Measurements from ENCODE around the gene NR2F1-AS1.

The NR2F1-AS1 gene

DNA sequence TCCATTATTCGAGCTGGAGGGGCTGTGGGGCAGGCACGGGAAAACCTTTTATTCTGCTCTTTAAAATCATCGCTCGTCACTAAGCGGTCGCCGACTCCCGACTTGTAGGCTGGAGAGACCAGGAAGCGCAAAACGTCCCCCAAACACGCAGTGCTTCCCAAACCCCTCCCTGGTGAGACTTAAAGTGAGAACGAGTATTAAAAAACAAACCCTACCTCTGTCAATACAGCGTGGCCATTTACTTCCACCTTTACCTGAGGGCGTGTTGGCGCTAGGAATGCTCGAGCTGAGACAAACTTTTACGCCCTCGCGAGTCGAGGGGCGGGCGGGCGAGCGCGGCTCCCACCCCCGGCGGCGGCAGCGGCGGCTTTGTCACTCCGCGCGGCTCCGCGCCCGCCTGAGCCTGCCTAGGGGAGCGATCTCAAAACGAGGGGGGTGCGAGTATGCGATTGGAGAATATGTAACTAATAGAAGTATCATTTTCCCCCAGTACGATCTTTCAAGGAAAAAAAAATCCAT lies at the start of gene NR2F1-AS1:
NR2F1-AS1 (minus strand) TSS at position 293 of the 519 bp plus-strand sequence.
- no peak for DNase-seq

DNA sequence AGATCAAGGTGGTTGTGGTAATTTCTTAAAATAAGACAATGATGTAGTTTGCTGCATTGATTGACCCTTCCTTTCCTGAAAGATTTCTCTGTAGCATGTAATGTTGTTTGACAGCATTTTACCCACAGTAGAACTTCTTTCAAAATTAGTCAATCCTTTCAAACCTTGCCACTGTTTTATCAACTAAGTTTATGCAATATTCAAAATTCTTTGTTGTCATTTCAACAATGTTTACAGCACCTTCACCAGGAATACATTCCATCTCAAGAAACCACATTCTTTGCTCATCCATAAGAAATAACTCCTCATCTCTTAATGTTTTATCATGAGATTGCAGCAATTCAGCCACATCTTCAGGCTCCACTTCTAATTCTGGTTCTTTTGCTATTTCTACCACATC lies 45.8 kb upstream of the NR2F1-AS1 start:
- no peak for DNase-seq

DNA sequence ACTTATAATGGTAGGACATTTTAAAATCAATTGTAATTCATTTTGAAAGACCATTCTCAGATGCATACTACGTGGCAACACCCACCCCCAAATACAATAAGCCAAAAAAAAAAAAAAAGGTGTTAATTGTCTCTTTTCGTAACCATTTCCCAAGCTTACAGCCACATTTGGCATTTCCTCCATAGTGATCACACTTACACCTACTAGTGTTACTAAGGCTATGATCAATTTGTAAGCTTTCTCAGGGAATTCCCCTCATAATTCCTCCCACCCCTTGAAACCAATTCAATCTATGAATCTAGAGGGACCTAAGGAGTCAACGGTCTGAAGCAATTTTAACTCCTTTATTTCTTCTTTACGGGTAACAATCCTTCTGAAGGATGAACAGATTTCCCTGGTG lies 42.1 kb upstream of the NR2F1-AS1 start:
- DNase-seq, result no peak

DNA sequence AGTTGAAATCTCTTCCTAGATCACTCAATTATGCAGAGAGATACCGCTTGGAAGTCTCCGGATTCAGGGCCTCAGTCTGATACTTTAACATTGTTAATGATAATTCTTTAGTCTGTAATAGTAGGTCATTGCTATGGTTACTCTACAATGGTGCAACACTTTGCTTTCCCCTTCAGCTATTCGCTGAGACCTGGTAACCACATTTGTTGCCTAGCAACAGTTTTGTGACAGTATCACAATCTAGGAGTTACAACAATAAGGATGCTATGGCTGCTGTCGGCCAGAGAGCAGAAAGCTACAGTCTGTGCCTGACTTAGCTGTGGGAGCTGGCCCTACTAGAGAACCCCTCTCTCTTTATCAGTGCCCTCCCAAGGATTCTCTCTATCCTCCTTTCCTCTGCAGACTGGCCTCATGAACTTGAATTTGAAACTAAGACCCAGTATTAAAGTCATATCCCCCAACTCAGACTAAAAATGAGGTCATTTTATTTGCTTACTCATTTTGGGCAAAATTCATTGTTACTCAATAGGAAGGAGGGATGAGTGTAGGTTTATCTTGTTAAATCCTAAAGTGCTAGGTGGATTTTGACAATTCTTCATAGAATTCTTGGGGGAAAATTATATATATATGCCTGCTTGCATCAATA lies 41.3 kb upstream of the NR2F1-AS1 start:
- DNase-seq, result peak; percentile 22

DNA sequence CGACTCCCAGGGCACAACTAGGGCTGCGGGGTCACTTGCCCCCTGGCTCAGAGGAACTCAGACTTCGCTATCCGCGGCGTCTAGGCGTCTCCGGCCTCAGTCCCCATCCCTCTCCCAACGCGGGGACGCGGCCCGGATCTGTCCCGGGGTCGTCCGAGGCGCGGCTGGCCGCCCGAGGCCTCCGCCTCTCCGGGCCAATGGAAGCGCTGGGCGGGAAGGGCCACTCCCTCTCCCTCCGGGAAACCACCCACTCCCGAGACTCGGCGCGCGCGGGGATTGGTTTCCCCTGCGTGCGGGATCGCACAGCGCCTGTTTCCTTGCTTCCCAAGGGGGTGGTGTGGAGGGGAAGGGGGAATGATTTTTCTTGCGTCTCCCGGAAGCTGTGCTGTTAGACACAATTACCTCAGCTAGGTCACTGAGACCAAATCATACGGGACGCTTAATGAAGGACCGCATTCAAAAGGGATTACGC lies 40.3 kb upstream of the NR2F1-AS1 start:
- DNase-seq, result no peak

DNA sequence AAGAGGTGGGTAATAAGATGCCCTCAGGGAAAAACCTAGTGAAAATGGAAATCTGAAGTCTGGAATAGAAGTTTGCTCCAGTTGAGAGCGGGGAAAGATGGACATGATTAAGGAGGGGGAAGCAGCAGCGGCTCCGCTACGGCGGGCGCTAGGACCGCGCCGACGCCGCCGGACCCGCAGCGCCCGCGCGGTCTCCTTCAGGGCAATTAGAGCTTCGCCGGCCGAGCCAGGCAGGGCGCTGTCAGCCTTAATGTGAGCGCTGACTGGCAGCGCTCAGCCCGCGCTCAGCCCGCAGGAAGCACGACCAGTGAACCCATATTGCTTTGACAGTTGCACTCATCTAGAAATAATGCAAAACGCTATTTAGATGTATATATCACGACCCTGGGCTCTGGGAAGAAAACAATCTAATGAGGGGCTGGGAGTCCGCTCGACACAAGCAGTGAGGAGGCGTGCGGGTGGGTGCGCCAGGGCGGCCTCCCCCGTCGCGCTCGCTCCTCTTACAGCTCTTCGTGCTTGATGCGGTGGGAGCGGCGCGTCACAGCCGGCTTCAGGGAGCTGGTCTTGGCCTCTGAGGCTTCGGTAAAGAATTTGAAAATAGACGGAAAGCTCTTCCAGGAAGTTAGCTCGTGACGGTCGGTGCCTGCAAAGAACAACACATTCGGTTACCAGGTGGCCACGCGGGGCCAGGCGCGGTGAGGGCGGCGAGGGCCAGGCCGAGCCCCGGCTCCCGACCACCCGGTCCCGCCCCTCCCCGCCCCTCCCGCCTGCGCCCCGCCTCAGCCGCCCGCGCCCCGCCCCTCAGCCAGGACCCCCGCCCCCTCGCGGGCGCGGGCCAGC lies 39.7 kb upstream of the NR2F1-AS1 start:
- peak; percentile 57 for DNase-seq

DNA sequence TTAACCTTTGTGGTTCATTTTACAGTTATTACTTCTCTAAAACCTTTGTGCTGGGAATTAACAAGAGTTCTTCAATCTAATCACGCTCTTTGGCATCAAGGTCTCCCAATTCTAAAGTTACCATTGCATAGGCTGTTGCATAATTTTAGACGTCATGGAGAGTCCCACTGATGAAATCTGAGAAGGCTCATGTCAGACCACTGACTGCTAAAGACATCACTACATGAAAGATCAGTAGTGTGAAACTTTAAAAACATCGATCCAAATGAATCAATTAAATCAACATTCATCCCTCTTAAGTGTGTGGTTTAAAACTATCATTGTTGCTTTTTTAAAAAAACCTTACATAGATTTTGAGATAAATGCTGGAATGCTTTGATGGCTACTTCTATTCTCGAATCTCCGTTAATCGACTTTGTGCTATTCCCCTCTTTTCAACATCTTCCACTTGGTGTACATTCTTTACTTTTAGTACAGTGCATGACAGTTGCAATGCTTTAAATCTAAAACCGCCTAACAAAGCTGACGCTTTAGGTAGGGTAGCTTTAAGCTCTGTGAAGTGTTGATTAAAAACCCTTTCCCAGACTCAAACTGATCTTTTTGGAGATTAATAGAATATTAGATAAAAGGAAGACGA lies 35.6 kb upstream of the NR2F1-AS1 start:
- DNase-seq, result no peak

DNA sequence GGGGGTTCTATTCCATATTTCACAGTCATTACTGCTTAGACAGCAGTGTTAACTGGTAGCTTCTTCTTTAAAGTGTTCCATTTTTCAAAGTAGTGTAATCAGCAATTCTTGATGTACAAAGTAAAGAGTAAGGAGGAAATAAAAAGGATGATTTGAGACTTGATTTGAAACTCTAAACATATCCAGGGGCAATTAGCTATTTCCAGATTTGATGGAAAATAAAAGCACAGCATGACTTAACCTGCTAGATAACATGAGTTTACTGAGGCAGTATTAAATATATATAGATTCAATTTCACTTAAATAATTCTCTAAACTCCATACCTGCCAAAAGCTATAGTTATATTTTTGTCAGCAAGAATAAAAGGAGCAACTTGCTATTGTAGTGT lies 31.8 kb upstream of the NR2F1-AS1 start:
- no peak for DNase-seq

DNA sequence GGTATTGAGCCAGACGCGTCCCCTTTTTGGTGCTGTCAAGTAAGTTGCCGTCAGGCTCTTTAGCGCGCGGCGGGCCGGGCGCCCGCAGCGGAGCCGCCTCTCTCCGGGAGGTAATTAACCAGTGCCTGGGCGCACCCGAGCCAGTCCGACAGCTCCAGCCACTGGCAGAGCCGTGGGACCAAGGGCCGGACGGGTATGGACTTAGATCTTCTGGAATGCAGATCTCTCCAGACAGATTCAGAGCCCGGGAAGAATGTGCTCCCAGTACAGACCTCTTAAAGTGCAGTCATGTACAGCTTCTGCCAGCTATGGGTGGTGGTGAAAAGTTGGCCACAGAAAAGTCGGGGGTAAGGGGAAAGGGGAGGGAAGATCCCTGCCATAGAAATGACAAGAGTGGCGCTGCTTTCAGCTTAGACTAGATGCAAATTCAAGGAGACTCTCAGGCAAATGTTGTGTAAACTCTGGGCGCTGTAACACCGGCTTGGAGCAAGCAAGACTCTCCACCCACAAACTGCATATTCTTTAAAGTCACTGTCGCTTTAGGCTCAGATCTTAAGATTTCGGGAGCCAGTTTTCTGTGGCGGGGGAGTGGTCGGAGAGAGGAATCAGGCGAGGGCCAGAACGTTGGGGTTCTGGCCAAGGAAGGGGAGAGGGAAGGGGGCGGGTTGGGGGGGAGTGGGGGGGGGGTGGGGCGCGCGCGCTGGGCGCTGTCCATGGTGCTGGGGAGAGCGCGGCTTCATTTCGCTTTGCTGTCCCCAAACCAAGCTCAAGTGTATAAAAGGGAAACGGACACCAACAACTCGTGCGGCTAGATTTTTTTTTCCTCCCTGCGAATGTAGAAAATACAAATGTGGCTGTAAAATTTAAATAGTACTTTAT lies 31.2 kb upstream of the NR2F1-AS1 start:
- DNase-seq, result peak; percentile 26

DNA sequence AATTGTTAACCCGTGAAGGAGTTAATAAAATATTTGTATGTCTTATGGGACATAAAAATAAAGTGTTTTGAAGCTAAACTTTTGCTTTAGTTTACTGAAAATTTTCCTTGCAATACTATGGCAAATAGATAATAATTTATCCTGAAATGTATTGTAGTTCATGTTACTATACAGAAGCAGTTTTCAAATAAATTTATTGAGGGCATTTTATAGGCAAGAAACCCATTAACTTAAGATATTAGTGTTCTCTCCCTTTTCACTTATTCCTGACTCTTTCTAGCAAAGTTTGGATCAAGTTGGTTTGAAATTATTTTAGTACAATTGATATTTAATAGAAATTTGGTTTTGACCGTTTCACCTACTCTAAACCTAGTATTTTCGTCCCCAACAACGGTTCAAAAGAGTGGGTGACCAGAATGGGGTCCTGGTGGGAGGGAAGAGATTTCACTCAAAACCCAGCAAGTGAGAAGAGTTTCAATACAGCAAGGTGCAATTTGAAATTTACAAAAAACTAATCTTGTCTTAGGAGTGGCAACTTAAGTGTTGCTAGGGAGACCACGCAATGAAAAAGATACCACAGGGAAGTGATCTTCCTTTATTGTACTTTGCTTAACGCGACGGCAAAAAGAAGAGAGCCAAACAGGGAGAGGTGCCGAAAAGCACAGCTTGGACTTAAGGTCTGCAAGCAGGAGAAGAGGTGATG lies 30.4 kb upstream of the NR2F1-AS1 start:
- DNase-seq, result no peak

DNA sequence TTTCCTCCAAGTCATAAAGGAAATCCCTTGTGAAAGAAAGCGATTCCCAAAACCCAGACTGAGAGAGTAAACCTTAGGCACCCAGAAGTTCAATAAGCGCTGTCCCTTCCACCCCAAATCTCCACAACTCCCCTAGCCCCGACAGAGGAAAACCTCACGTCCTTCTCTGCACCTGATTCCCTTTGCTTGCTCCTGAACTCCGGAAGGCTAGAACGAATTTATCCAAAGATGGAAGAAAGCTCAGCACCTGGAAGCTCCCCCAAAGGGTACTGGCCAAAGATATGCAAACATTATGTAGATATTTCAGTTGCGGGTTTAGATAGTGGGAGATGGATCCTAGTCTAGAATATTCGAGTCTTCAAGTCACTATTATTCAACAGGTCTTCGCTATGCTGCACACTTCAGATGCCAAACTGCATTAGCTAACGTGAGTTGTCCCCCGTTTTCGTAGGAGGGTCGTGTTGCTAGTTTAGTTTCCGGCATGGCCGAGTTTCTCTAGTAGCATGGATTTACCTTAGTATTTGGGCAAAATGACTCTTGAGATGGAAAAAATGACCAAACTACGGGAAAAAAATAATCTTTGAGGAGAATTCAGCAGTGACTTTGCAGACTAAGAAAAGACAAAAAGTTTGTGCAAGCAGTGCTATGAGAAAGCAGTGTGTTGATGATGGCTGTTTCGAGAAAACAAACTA lies 29.7 kb upstream of the NR2F1-AS1 start:
- no peak for DNase-seq

DNA sequence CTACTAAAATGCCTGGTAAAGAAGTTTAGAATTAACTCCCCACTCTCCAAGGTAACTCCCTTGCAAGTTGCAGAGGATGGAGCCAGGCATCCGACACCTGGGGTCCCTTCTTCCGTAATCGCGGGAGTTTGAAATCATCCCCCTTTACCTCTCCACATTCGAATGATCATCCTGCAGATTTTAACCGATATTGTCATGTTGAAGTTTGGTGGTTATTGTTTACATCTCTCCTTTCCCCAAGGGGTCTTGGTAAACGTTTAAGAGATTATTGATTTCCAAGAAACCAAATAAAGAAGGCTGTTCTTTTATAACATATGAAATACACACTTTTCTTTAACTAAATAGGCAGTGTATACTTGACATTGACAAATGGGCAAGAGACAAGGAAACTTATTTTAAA lies 28.7 kb upstream of the NR2F1-AS1 start:
- no peak for DNase-seq

DNA sequence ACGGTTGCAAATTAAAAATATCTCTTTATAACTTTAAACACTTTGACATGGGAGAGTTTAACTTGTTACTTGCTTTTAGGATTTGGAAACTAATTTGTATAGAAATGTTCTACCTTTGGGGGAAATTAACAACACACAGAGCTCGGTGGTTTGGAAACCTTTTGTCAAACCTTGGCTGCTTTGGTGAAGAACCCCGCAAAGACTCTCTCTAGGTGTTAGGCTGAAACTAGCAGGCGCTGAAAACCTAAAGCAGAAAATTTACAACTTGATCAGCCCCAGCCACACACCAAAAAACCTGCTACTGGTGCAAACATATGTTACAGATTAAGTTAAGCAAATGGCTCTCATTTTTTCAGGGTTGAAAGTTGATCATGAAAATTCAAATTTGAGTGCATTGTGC lies 27.8 kb upstream of the NR2F1-AS1 start:
- DNase-seq, result no peak

DNA sequence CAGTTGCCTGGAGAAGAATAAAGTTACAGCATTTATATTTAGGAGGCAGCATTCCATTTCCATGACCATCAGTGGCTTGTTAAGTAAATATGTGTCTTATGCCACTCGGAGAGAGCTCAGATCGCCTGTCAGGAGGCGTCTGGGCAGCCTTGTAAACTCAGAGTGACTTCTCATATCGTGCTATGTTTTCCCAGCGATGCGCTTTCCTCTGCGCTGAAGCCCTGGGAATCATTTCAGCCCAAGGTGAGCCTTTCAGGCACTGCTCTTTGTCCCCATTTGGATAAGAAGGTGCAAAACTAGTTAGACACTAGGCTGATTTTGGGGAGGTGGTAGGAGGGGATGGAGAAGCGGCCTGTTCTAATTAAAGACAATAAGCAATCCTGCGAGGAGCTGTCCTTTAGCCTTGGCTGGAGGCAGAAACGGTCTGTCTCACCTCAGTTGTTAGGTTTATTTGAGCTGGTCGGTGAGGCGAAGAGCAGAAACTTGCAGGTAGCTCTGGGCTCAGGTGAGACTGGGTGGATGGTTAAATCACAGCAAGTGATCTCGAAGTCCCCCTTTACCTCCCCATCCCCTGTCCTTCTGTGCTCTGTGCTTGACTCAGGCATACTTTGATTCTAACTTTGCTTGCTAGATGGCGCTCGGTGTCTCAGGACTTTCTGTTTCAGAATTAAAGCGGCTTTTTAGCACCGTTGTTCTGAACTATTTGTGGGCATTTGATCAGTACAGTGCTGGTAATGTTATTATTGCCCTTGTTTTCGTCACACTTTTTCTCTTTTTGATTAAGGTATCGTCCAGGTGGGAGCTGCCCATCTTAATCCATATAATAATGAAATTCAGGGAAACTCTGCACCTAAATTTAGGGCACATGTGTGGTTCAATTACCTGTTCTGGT lies 26.6 kb upstream of the NR2F1-AS1 start:
- peak; percentile 34 for DNase-seq

DNA sequence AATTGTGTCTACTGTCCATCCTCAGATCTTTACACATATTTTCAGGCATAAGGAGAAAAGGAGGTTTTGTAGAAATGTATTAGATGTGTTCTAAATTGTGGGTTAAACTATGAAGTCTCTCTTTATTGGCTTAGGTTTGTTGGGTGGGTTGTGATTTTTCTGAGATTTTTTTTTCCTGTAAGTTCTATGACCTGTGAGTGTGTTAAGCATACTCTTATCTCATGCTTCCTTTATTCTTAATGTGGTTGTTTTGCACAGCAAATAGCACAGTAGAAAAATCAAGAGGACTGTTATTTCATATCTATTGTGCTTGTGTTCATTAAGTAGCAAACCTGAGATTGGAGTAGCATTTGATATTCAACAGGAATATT lies 25.3 kb upstream of the NR2F1-AS1 start:
- no peak for DNase-seq

DNA sequence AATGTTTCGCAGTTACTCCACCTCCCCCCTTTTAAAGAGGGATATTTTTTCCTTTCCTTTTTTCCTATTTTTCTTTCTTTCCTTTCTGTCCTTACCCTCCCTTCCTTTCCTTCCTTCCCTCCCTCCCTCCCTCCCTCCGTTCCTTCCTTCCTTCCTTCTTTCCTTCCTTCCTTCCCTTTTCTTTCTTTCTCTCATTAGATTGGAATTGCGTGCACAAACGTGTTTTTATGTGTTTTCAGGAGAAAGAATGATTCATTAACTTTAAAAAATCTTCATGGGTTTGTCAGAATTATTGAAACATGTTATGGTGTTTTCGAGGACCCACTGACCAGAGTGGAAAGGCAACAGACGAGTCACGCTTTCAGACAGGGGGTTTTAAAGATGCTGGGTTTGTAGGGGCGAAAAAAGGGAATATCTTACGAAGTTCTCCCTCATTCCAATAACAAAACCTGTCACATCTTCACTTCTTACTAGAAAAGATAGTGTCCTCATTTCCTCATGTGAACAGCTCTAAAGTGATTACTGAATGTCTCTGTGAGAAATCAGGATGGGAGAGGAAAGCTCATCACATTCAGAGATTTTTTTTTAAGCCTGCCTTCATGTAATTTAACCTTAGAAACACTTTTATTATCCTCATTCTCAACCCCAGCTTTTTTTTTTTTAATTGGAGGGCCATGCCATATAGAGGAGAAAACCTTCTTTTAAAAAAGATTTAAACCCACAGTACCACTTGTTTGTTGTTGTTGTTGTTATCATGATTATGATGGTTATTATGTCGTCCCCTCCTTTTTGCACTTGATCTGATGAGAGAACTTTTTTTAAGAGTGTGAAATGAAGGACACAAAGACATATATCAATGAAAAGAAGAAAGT lies 23.9 kb upstream of the NR2F1-AS1 start:
- no peak for DNase-seq

DNA sequence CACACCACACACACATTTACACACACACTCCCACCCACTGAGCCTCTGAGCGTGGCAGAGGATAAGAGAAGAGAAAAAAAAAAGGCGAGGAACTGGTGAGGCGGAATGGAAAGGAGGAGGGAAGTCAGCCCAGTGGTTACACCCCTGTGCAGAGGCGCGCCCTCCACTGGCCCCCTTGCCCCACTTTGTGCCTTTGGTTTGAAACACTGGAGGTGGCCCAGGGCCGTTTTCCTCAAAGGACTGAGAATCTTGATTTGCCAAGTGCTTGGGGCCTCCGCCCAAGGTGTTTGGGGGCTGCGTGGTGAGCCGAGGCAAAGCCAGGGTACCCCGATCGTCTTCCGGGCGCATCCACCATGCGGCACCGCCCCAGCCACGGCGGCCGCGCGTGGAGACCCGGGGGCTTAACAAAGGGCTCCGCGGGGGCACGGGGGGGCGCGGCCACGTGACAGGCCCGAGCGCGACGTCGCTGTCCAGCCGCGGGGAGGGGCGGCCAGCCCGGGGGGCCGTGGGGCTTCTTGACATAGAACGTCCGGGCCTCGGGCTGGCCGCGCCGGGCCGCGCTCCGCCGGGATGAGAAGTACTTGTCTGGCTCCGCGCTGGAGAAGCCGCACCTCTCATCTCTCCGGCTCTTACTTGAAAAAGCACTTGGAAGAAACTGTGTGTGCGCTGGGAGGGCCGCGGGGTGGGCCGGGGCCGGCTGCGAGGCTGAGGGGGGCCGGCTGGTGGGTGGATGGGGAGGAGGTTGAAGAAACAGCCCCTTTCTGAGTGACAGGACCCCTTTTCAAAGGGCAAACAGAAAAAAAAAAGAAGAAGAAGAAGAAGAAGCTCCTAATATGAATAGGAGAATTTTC lies 23.0 kb upstream of the NR2F1-AS1 start:
- DNase-seq, result no peak

DNA sequence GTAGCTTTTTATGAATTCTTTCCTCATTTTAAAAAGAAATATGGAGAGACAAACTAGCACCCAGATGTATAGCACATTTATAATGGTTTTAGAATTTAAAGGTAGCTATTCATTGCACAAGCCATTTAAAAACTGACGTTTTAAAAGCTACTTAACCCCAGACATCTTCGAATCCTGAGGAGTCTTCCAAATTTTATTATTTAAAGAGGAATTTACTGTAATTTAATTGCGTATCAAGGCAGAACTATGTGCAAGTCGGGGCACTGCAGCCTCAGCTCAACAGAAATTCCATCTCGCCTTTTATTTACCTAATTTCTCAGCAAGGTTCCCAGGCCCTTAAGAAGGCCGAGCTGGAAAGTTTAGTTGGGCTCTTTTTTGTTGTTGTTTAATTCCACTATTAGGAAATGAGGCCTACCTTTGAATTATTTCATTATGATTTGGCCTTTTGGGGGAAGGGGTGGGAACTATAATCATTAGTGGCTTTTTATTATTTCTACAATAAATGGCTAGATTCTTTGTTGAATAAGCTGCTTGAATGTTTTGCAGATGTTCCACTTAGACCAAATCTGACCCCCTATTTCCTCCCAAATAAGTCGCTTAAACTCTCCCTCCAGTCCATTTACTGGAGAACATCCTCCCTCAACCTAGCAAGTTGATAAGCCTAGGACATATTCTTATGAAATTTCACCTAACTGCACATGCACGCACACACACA lies 22.2 kb upstream of the NR2F1-AS1 start:
- no peak for DNase-seq

Data from CD4-positive, alpha-beta T cell treated with Interleukin-17A for 4 hours (primary cell).